Activated CD8-positive, alpha-beta memory T cell treated with anti-CD3 and anti-CD28 coated beads, Interleukin-2, amount 50 U/mL, for 1 hour (primary cell): ENCODE results near the gene COL8A2.
"Not testable (repeated sequence)": the region's sequence is repeated elsewhere in the genome, so short reads cannot be mapped to it uniquely, and the experiment has no call there.

Experiments used
- DNase-seq: peaks from one replicate; pipeline ENCODE4 v3.0.0-alpha.2; 2020; ENCODE audit errors: extremely low read depth

Gene COL8A2

DNA sequence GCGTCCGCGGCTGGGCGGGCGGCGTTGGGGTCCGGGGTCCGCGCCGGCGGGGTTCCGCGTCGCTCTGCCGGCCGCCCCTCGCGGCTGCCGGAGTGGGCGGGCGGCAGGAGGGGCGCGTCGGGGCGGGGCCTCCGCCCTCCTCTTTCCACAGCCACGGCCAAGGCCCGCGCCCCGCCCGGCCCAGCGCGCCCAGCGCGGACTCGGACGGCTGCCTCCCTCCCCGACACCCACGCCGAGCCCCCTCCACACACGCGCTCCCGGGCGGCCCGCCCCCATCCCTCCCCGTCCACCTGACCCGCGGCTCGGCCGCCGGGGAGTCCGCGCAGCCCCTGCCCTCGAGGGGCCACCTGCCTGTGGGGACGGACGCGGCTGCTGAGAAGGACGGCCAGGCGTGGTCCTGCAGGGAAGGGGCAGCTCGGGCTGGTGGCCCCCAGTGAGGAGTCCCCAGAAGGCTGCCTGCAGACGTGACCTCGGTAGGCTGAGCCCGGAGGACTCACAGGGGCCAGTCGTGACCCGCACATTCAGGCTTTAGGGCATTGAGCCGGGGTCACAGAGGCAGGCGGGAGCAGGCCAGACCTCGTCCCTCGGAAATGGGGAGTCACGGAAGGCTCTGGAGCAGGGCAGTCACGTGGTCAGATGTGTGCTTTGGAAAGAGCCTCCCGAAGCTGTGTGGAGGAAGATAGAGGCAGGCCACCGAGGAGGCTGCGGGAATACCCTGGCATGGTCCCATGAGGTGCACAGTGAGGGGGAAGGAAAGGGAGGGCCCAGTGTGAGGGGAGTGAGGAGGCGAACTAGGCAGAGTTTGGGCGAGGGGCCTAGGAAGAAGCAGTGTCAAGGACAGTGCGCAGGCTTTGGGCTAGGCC lies at the start of gene COL8A2:
Gene COL8A2, minus strand, starts transcription at position 94 of the 863 bp plus-strand sequence. CDS start 24,980 bp downstream, outside the sequence.
- DNase-seq: no peak

DNA sequence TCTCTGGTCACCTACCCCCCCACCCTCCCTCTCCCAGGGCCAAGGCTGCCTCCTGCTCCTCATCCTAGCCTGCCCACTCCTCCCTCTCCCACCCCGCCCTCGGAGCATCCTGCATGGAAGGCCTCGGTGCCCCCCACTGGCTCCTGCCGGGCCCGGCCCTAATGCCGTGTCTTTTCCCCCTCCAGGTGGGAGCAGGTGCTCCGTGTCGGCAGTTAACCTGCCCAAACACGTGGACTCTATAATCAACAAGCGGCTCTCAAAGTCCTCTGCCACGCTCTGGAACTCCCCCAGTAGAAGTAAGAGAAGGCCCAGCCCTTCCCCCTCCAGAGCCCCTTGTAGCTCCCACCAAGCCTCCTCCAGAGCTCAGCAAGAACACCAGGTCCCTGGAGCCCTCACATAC lies 49.7 kb upstream of the COL8A2 start:
- DNase-seq: no peak

DNA sequence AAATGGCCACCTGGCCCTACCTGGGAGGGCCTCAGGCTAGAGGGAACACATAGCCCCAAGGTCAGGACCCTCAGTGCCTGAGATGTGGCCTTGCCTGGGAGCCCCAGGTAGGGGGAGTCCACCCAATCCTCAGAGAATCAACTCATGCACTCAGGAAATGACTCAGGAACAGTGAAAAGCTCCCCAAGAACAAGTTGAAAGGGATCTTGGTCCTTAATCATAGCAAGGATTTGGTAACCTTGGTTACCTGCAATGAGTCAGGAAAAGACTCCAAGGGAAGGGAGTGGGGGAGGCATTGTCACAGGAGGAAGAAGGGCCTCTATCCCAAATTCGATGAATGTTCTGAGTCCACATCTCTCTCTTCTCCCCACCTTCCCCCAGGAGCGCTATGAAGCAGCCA lies 48.0 kb upstream of the COL8A2 start:
- DNase-seq: no peak

DNA sequence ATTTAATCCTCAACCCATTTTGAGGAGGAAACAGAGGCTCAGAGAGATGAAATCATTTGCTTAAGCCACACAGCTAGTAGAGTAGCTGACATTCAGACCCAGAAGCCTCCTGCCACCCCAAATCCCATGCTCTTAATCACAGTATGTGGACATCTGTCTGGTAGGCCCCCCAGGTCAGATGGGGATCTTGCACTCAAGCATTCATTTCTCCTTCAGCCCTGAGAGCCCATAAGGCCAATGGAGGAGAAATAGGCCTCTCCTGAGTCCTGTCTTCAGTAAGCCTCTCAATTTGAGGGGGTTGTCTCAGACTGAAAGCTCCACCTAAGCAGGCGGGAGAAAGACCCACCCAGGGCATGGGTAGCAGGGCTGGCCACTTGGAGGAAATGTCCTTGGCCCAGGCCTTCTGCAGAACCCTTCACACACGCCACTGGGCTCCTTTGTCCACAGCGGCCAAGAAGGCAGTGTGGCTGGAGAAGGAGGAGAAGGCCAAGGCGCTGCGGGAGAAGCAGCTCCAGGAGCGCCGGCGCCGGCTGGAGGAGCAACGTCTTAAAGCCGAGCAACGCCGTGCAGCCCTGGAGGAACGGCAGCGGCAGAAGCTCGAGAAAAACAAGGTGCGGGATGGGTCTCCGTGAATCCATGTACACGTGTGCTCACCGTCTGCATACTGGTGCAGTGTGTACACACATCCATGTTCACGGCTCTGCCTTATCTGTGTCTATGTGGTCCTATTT lies 47.2 kb upstream of the COL8A2 start:
- no peak for DNase-seq

DNA sequence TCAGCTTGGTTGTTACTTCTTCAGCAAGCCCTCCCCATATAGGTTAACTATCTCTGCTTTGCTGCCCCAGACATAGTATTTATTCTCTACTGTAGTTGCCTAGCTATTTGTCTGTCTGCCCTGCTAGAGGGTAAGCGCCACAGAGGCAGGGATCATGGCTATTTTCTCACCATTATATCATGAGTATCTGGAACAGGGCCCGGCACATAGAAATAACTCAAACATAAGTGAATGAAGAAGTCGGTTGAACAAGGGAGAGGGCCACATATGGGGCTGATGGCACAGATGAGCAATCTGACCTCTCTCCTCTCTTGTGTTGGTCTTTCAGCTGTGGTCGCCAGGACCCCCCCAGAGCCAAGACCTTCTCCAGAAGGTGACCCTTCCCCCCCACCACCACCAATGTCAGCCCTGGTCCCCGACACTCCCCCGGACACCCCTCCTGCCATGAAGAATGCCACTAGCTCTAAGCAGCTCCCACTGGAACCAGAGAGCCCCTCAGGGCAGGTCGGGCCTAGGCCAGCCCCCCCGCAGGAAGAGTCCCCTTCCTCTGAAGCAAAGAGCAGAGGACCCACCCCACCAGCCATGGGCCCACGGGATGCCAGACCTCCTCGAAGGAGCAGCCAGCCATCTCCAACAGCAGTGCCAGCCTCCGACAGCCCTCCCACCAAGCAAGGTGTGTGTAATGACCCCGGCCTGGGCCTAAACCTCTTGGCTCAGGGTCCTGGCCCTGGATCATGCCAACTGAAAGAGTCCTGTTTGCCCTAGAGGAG lies 45.8 kb upstream of the COL8A2 start:
- DNase-seq: no peak

DNA sequence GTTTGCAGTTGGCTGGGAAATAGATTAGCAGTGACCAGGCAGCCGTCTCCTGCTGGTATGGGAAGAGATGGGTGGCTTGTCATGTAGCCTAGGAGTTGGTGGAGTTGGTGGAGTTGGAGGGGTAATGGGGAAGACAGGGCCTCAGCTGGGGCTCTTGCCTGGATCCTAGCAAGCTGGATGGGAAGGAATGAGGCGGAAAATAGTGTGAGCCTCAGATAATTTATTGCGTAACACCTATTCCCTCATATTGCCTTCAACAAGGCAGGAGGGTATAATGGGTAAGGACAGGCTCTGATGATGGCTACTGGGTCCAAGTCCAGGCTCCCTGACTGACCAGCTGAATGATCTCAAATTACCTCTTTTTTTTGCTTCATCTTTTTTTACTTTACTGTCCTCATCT lies 43.5 kb upstream of the COL8A2 start:
- no peak for DNase-seq

DNA sequence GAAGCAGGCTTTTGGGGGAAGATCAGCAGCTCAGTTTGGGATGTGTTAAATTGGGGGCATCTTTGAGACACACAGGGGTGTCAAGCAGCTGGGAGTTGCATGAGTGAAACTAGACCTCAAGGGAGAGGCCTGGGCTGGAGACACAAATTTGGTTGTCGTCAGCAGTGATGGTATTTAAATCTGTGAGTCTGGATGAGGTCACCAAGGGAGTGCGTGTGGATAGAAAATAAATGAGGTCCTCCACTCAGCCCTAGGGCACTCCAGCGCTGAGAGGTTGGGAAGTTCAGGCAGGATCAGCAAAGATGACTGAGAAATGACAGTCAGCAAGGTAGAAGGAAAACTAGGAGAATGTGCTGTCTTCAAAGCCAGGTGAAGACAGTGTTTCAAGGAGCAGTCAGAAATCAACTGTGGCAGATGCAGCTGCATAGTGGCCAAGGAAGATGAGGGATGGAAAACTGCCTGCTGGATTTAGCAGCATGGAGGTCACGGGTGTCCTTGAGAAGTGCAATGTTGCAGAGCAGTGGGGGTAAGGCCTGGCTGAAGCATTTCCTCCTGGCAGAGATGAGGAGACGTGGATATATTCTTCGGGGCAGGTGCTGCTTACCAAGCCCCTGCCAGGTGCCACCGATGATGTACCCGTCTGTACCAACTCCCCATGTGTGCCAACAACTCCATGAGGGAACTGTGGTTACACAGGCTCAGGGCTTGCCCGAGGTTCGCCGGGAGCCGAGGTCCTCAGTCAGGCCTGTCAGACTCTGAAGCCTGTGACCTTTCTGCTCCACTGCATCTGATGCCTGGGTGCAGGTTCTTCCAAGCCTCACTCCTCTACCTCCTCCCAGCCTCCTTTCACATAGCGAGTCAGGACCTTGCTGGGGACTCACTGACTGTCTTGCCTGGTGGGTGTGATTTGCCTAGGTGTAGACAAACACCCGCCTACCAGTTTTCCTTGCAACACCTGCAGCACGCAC lies 42.2 kb upstream of the COL8A2 start:
- DNase-seq: no peak

DNA sequence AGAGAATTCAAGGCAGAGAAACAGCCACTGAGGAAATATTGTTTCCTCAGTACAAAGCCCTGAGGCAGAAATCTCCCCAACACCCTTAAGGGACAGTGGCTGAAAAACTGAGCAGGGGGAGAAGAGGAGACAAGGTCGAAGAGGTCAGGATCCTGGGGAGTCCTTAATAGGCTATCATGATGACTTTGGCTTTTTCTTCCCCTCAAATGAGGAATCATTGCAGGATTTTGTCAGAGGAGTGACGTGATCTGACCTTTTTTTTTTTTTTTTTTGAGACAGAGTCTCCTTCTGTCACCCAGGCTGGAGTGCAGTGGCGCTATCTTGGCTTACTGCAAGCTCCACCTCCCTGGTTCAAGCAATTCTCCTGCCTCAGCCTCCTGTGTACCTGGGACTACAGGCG lies 41.1 kb upstream of the COL8A2 start:
- DNase-seq: no peak

DNA sequence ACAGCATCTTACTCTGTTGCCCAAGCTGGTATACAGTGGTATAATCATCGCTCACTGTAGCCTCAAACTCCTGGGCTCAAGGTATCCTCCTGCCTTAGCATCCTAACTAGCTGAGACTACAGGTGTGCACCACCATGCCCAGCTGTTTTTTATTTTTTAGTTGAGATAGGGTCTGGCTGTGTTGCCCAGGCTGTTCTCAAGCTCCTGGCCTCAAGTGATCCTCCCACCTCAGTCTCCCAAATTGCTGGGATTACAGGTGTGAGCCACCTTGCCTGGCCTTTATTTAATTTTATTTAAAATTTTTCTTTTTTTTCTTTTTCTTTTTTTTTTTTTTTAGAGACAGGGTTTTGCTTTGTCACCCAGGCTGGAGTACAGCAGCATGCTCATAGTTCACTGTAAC lies 40.1 kb upstream of the COL8A2 start:
- DNase-seq: no peak

DNA sequence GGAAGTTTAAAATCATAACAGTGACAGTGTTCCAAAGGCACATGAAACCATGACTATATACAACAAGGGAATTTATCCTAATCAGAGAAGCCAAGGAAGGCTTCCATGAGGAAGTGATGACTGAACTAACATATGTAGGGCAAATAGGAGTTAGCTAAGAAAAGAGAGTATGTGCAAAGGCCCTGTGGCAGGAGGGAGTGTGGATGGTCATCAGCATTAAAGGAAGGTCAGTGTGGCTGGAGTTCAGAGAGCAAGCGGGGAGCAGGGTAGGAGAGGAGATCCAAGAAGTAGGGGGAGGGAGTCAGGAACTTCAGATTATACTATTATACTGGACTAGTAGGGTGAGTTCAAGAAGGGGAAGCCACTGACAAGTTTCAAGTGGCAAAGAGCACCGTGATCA lies 39.3 kb upstream of the COL8A2 start:
- no peak for DNase-seq

DNA sequence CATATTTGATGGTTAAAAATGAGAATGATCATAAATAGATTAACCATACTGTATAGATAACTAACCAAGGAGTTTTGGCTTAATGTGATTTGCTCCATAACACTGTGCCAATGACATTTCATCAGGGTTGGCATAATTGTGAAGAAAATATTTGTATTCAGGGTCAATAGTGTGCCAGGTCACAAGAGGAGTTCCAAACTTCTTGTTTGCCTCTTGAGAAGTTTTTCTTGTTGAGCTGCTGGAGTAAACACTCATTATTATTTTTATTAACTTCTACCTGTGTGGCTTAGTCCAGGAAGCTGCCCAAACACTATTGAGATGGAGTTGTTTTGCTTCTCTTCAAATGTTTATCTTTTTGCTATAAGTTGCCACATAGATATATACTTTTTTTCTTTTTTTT lies 38.4 kb upstream of the COL8A2 start:
- no peak for DNase-seq

DNA sequence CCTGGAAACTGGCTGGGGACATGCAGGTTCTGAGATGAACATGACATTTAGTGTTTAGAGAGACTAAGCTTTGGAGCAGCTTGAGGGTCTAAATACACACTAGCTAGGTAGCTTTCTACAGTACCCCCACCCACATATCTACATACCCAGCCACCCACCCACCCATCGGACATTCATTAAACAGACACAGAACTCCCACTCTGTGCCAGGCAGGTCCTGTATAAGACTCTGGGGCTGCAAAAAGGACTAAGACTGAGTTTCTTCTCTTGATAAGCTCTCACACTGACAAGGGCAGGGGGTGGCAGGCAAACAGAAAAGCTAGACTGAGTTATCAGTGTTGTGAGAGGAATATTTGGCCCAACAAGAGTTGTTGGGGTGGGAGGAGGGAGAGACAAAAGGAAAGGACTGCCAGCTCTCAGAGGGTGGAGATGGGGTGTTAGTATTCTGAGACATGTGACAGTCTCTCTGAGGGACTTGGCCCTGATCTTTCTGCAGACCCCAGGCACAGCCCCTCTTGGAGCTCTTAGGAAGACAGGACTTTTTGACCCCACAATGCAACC lies 37.7 kb upstream of the COL8A2 start:
- no peak for DNase-seq

DNA sequence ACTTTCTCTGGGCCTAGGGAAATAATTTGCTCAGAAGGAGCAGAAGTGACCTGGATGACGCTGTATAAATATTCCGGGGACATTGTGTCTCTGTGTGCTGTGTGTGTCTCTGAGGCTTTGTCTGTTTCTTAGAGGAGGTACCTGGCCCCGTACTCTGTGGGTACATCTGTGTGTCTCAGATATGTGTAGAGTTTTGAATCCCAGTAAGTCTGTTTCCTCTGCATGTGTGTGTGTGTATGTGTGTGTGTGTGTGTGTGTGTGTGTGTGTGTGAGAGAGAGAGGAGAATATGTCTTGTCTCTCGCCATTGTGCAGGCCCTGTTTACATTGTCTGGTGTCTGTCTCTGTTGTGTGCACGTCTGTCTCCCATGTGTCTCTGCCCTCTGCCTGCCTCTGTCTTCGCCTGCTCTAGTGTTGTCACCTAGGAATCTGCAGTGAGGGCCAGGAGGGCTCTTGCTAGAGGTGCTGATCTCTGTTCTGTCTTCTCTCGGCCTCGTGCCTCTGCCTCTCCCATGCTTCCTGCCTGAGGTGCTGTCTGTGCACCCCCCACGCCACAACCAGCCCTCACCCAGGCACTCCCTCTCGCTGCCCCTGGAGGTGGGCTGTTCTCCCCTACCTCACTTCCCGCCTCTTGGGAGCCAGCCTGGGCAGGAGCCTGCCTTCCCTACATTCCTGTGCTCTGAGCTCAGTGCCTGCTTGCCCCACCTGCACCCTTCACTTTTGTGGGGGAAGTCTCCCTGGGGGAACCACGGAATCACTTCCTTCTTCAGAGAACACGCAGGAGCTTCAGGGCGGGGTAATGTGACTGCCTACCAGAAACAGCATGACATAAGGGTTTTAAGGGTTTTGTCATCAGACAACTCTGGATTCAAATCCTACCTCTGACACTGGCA lies 36.9 kb upstream of the COL8A2 start:
- DNase-seq: no peak

DNA sequence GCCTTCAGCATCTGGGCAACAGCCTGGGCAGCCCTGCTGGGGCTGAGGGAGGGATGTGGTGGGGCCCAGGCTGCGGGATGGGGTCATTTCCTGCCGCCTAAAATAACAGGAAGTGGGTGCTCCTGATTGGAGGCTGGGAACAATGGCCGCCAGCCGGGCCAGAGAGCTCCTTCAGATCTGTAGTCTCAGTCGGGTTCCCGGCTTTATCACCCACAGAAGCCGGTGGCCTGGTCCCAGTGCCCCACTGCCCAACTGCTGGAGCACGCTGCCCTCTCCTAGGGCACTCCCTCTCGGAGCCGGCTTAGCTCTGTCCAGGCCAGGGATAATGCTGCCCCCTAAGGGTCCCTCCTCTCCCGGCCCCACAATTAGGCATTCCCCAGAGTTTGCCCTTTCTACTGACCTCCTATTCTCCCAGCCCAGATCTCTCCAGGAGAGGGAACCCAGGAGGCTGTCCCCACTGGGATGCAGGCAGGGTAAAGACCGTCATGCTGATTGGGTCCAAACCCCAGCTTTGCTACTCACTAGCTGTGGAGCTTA lies 36.0 kb upstream of the COL8A2 start:
- no peak for DNase-seq

DNA sequence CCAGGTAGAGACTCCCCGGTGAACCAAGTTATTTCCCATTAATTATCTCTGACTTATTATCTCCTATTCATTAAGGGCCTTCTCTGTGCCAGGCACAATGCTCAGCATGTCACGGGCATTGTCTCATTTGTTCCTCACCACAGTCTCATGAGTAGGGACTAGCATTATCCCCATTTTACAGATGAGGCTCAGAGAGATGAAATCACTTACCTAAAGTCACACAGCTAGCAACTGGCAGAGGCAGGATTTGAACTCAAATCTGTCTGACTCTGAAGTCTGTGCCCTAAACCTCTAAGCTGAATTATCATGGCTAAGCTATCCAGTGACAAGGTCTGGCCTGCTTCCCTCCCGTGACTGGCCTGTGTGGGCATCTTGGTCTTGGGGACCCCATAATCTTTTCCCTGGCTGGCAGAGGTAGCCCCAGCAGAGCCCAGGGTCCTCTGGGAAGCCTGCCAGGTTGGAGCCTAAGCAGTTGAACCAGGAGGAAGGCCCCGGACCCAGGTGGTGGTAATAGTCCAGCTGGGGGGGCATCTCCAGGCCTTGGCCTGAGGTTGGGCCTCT lies 35.4 kb upstream of the COL8A2 start:
- DNase-seq: no peak

DNA sequence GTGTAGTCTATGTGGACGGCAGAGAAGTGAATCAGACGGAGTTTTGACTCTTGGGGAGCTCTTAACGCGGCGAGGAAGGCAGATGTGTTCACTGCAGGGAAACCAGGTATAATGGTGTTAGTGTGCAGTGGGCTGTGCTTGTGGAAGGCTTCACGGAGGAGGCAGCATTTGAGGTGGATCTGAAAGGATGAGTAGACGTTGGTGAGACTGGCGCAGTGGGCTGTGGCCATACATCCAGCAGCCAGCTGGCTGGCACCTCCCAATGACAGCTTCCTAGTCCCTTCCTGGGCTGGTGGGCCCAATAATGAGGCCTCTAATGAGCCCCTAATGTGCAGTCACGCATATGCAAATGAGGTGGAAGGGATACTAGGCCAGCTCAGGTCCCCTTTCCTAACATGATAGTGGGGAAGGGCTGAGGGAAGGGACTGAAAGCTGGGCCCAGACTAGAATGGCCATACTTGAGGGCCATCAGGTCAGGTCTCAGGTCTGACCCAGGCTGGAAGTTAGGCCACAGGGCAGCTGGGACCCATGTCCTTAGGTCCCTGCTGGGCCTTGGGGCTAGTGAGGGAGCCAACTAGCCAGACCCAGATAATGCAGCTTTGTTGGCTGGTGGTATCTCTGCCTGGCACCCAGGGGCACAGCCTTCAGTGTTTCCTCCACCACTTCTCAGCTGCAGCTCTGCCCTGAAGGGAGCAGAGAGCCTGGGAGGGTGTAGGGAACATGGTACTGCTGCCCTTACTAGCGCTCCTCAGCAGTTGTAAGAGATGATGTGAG lies 34.8 kb upstream of the COL8A2 start:
- DNase-seq: no peak

DNA sequence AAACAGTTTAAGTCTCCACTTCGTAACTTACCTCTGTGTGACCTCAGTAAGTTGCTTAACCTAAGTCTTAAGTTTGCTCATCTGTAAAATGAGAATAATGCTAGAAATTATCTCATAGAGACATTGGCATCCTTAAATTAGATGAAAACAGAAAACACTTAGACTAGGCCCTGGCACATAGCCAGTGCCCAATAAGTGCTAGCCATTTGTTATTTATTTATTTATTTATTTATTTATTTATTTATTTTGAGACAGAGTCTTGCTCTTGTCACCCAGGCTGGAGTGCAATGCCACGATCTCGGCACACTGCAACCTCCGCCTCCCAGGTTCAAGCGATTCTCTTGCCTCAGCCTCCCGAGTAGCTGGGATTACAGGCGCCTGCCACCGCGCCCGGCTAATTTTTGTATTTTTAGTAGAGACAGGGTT lies 33.8 kb upstream of the COL8A2 start:
- DNase-seq: not testable (repeated sequence)
